Subcutaneous adipose tissue (tissue), 4 donors: ENCODE results near the gene TNK2. TPM values are rescaled to one million over a fixed set of nuclear protein-coding genes. Genes with fewer than 3 reads are reported as not detected.

Experiments used
- total RNA-seq, 4 donors: library from RNA; depleted of rRNA; stranded (reverse); fragments of >200 nt; gene quantifications; one replicate each; pipeline ENCODE4 v1.1.0, GENCODE V29; 2016
- TF ChIP-seq, protein P1 (sequence below): fragments of 450-650 bp; IDR thresholded peaks from one replicate; pipeline ENCODE4 v1.5.1; 2016; ENCODE audit warnings: low read depth, mild to moderate bottlenecking, control low read depth, antibody characterized with exemption, moderate library complexity

TNK2 gene
- total RNA-seq, 4 donors from 2014 or later: 9.9 to 78.2 (median 16.8) TPM

DNA sequence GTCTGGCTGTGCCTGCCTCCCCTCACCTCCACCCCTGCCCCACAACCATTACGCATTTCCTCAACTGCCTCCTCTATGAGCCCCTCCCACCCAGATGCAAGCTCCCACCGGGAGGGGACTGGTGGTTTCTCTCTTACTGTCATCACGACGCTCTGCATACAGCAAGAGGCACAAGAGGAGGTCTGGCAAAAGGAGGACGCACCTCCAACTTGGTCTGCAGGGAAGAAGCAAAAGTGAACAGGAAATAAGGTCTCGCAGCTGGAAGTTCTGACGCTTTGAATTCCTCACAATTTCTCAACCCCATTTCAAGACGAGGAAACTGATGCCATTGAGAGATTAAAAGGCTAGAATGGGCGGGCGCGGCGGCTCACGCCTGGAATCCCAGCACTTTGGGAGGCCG lies 54.4 kb downstream of the TNK2 start:
- TF ChIP-seq, protein P1, sequence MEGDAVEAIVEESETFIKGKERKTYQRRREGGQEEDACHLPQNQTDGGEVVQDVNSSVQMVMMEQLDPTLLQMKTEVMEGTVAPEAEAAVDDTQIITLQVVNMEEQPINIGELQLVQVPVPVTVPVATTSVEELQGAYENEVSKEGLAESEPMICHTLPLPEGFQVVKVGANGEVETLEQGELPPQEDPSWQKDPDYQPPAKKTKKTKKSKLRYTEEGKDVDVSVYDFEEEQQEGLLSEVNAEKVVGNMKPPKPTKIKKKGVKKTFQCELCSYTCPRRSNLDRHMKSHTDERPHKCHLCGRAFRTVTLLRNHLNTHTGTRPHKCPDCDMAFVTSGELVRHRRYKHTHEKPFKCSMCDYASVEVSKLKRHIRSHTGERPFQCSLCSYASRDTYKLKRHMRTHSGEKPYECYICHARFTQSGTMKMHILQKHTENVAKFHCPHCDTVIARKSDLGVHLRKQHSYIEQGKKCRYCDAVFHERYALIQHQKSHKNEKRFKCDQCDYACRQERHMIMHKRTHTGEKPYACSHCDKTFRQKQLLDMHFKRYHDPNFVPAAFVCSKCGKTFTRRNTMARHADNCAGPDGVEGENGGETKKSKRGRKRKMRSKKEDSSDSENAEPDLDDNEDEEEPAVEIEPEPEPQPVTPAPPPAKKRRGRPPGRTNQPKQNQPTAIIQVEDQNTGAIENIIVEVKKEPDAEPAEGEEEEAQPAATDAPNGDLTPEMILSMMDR: no peak

DNA sequence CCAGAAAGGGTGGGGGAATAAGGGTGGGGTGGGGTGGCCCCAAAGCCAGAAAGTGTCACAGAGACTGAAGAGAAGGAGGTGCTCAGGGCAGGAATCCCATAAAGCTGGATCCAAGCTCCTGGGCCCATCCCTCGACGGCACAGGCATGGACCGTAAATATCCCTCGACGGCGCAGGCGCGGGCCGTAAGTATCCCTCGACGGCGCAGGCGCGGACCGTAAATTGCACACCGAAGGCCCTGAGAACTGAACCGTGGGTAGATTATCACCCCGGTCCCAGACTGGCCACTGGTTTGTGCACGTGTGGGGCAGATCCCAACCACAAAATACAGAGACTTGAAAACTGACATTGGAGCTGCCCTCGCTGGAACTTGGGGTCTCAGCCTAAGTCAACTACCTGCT lies 55.3 kb downstream of the TNK2 start:
- TF ChIP-seq, protein P1: no peak

DNA sequence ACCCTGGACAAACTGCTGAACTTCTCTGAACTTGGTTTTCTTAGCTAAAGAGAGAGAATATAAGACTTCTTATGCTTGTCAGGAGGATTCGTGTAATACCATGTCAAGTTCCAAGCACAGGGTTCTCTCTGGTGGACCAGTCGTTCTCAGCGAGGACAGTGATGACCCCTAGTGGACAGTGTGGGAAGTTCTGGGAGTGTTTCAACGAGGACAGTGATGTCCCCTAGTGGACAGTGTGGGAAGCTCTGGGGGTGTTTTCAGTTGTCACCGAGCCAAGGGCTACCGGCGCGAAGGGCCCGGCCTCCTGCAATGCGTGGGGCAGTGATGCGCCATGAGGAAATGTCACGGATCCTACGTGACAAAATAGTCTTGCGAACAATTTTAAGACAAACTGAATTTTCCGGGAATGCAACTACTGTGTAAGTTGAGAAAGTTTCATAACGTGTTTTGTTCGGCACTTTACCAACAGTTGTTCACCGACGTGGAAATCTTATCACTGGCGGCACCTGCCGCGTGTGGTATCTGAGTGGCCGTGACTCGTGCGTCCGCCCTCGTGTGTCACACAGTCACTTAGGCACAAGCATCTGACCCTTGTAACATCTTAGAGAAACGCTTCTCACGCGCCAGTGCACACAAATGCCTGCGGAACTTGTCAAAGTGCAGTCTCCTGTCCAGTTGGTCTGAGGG lies 57.4 kb downstream of the TNK2 start:
- TF ChIP-seq, protein P1: no peak

DNA sequence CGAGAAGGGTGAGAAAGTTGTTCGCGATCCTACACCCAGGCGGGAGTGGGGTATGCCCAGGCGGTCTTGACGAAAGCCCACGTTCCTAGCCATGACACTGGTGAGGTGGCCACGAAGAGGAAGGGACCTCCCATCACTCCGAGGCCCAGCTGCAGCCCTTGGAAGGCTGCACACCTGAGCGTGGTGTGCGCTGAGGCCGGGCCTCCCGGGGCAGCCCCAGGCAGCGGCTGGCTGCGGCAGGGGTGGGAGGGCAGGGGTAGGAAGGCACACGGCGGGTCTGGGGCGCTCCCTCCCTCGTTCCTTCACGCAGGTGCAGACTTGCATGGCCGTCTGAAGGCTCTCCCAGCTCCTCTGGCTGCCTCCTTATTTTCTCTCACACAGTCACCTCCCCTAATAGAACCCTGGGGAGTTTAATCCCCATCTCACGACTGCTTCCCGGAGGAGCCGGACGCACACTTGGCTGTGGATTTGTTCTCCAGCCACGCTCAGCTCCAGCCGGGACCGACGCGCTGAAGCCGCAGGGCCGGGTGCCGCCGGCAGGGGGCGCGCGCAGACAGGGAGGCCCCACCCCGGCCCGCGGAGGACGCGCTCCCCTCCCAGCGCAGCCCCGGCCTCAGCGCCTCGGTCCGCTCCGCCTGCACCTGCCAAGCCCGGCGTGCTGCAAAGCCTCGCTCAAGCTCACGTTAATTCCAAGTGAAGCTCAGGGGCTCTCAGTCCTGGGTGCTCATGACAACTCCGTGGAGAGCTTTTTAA lies 58.9 kb downstream of the TNK2 start:
- TF ChIP-seq, protein P1: no peak

DNA sequence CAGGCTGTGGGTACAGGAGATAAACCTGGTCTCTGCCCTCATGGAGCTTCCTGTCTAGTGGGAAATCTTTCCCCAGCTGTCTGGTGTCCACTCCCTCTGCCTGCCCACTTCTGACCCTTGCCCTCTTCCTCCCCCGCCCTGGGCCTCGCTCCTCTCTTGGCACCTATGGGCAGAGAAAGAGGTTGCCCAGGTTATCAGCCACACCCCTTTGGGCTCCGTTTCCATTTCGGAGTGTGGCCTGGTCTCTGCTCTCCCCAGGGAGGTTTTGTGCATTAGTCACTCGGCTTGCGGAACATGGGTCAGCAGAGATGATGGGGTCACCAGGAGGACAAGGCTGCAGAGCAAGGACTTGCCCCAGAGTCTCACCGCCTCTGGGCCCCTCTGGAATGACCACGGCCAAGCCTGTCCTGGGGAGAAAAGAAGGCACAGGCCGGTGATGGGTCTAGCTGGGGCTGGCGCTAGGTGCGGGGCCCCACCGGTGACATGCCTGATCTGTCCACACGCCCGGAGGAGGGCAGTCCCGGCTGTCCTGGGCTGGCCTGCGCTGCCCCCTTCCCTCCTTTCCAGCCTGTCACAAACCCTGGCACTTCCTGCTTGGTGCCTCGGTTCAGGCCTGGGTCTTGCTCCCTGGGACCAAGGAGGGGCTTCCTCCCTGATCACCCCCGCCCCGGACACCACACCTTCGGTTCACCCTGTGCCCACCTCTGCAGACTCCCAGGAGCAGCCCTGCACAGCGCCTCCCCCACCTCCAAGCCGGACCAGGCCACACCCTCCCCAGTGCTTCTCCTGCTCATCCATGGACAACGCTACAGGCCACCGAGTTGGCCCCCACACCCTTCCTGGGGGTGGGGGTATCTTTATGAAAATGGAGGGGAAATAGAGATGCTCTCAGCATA lies 61.0 kb downstream of the TNK2 start:
- TF ChIP-seq, protein P1: no peak

DNA sequence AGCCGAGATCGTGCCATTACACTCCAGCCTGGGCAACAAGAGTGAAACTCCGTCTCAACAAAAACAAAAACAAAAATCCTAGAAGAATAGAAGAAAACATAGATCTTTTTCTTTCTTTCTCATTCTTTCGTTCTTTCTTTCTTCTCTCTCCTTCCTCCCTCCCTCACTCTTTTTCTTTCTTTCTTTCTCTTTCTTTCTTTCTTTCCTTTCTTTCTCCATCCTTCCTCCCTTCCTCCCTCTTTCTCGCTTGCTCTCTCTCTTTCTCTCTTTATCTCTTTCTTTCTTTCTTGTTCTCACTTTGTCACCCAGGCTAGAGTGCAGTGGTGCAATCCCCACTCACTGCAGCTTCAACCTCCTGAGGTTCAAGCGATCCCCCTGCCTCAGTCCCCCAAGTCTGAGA lies 62.9 kb downstream of the TNK2 start:
- TF ChIP-seq, protein P1: no peak
